ENCODE measurements around the gene TGFBR1. TPM values are rescaled to one million over a fixed set of nuclear protein-coding genes. Genes with fewer than 3 reads are reported as not detected.
A peak's percentile ranks its signal among the peaks of the same experiment; 100 is the strongest.

Gene TGFBR1
- total RNA-seq, 1 donor = 114 TPM

GRCh38 chr9:99069546-99069945, 35.4 kb upstream of the TGFBR1 start:
- Histone ChIP-seq H3K27ac (ENCODE audit: low read depth, low read length) (no peak overlapping the region), H2AFZ (ENCODE audit: low read length) (no peak overlapping the region), H3K27me3 (ENCODE audit: insufficient read depth, low read length) (no peaks in the 10 kb centered on the region), H3K4me2 (ENCODE audit: insufficient read depth, low read length) (no peak overlapping the region), H3K4me1 (ENCODE audit: insufficient read depth, low read length) (peaks cover 17% of the 10 kb centered on the region), H3K4me3 (ENCODE audit: insufficient read depth, low read length) (no peak overlapping the region), H4K20me1 (ENCODE audit: insufficient read depth, low read length) (no peaks in the 10 kb centered on the region), H3K9me3 (ENCODE audit: low read depth, low read length) (no peaks in the 10 kb centered on the region), H3K36me3 (ENCODE audit: insufficient read depth, low read length) (no peaks in the 10 kb centered on the region), H3K79me2 (ENCODE audit: insufficient read depth, low read length) (no peaks in the 10 kb centered on the region)
- DNase-seq (ENCODE audit: insufficient read length, low spot score, missing footprints) = no peak
- TF ChIP-seq CTCF (IDR thresholded peaks at IDR 0.05; ENCODE audit: extremely low read depth, low read depth, low read length) = no peak

DNA sequence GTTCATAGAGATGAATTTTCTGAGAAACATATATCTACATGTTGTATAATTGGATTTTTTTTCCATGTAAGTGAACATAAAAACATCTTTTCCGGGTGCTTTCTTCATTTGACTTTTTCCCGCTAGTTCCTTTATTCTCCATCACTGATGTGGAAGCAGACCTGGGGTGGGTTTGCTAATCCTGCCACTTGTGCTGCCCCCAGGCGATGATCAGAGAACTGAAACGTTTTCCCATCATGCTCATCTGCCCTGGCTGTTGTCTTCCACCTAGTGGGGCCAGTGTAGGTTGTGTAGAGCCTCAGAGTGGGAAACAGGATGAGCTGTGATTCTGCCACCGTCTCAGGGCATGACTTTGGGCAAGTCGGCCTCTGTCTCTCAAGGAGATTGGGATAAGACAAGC, 34.2 kb upstream of the TGFBR1 start:
- Histone ChIP-seq H3K4me2 (ENCODE audit: insufficient read depth, low read length) (no peak overlapping the region), H2AFZ (ENCODE audit: low read length) (no peak overlapping the region), H3K36me3 (ENCODE audit: insufficient read depth, low read length) (no peaks in the 10 kb centered on the region), H3K27me3 (ENCODE audit: insufficient read depth, low read length) (no peaks in the 10 kb centered on the region), H3K4me1 (ENCODE audit: insufficient read depth, low read length) (peaks cover 28% of the 10 kb centered on the region), H4K20me1 (ENCODE audit: insufficient read depth, low read length) (no peaks in the 10 kb centered on the region), H3K79me2 (ENCODE audit: insufficient read depth, low read length) (no peaks in the 10 kb centered on the region), H3K9me3 (ENCODE audit: low read depth, low read length) (no peaks in the 10 kb centered on the region), H3K27ac (ENCODE audit: low read depth, low read length) (peak overlapping the region; percentile 29), H3K4me3 (ENCODE audit: insufficient read depth, low read length) (no peak overlapping the region)
- no peak for TF ChIP-seq CTCF (IDR thresholded peaks at IDR 0.05; ENCODE audit: extremely low read depth, low read depth, low read length)
- DNase-seq (ENCODE audit: insufficient read length, low spot score, missing footprints) = no peak

- no peak overlapping the region for H3K4me2 ChIP-seq (ENCODE audit: insufficient read depth, low read length)
- H3K27me3 ChIP-seq (ENCODE audit: insufficient read depth, low read length) = no peaks in the 10 kb centered on the region
- no peak for DNase-seq (ENCODE audit: insufficient read length, low spot score, missing footprints)
- no peak overlapping the region for H3K4me3 ChIP-seq (ENCODE audit: insufficient read depth, low read length)
- no peaks in the 10 kb centered on the region for H3K9me3 ChIP-seq (ENCODE audit: low read depth, low read length)
- H3K36me3 ChIP-seq (ENCODE audit: insufficient read depth, low read length) = no peaks in the 10 kb centered on the region
- no peaks in the 10 kb centered on the region for H3K79me2 ChIP-seq (ENCODE audit: insufficient read depth, low read length)
- peaks cover 29% of the 10 kb centered on the region for H3K4me1 ChIP-seq (ENCODE audit: insufficient read depth, low read length)
- peak overlapping the region; percentile 14 for H3K27ac ChIP-seq (ENCODE audit: low read depth, low read length)
- peak overlapping the region; percentile 4 for H2AFZ ChIP-seq (ENCODE audit: low read length)
- TF ChIP-seq CTCF (IDR thresholded peaks at IDR 0.05; ENCODE audit: extremely low read depth, low read depth, low read length) = no peak
- H4K20me1 ChIP-seq (ENCODE audit: insufficient read depth, low read length) = no peaks in the 10 kb centered on the region
These were observed 33.4 kb upstream of the TGFBR1 start for GRCh38 chr9:99071313-99072039.

DNA sequence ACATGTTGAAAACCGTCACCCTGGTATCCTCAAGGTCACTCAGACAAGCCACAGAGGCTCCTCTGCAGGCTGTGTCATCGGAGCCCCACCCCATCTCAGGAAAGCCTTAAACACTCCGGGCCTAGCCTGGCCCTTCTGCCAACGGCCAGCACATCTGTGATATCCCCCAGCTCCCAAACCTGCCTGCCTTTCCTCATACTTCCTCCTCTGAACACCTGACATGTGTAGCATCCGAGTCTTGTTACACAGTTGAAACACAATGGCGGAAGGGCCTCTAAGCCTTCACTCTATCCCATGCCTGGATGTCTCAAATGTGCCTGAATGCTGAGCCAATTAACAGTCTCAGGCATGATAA, 32.9 kb upstream of the TGFBR1 start:
- H3K4me2 ChIP-seq (ENCODE audit: insufficient read depth, low read length) = no peak overlapping the region
- no peak overlapping the region for H2AFZ ChIP-seq (ENCODE audit: low read length)
- H4K20me1 ChIP-seq (ENCODE audit: insufficient read depth, low read length) = no peaks in the 10 kb centered on the region
- H3K79me2 ChIP-seq (ENCODE audit: insufficient read depth, low read length) = no peaks in the 10 kb centered on the region
- no peaks in the 10 kb centered on the region for H3K9me3 ChIP-seq (ENCODE audit: low read depth, low read length)
- no peak for TF ChIP-seq CTCF (IDR thresholded peaks at IDR 0.05; ENCODE audit: extremely low read depth, low read depth, low read length)
- H3K27ac ChIP-seq (ENCODE audit: low read depth, low read length) = no peak overlapping the region
- H3K27me3 ChIP-seq (ENCODE audit: insufficient read depth, low read length) = no peaks in the 10 kb centered on the region
- peaks cover 32% of the 10 kb centered on the region for H3K4me1 ChIP-seq (ENCODE audit: insufficient read depth, low read length)
- no peaks in the 10 kb centered on the region for H3K36me3 ChIP-seq (ENCODE audit: insufficient read depth, low read length)
- no peak for DNase-seq (ENCODE audit: insufficient read length, low spot score, missing footprints)
- H3K4me3 ChIP-seq (ENCODE audit: insufficient read depth, low read length) = no peak overlapping the region
